HG03159 (cell line): ENCODE results near the gene DSCAML1.

Experiments used
- ATAC-seq: cut with Tn5 transposase; IDR thresholded peaks from one replicate; pipeline ENCODE4 v1.9.1; 2021; ENCODE audit warnings: mild to moderate bottlenecking, moderate library complexity; ENCODE audit not compliant: unreplicated experiment

DSCAML1 gene

GRCh38 chr11:117535201-117535849, 261.7 kb downstream of the DSCAML1 start:
- no peak for ATAC-seq

GRCh38 chr11:117532568-117532967, 264.4 kb downstream of the DSCAML1 start:
- no peak for ATAC-seq

- no peak for ATAC-seq
Measured at GRCh38 chr11:117529816-117530215, 267.2 kb downstream of the DSCAML1 start.

- ATAC-seq, result no peak
Measured at GRCh38 chr11:117528097-117528721, 268.8 kb downstream of the DSCAML1 start.

DNA sequence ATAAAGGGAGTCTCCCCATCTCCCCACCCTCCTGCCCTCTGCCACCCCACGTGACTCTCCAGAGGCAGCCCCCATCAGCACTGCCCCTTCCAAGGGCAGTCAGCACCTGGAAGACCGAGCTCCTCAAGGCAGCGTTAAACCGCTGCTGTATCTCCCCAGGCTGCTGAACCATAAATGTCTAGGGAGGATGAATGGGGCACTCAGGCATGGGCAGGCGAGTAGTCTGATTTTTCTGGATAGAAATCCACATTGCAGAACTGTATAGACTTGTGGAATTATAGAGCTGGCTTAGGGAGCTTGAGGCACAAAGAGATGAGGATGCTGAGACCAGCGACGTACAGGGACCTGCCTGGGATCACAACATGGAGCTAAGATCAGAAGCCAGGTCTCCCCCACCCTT, 269.7 kb downstream of the DSCAML1 start:
- ATAC-seq, result no peak

DNA sequence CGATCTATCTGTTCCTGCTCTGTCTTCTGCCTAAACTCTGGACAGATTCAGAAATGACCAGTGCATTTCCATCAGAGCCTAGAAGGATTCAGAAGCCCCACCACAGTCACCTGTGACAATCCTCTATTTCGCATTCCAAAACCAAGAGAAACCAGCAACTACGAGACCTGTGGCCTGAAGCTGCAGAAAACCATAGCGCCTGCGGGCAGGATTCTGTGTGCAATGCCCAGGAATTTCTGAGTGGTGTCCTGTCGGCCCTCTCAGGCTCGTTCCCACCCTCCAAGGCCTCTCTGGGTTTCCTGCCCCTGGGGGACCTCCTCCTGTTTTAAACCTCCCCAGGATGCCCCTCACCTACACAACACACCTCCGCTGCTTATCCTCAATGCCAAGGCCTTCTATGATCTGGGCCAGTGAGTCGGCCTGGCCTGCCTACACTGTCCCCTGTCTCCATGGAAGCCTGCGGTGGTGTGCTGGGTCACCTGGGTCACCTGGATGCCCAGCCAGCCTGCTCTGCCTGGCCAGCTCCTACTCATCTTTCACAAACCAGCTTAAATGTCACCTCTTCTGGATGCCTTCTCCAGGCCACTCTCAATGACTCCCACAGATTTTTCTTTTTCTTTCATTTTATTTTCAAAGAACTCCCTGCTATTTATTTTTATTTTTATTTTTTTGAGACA, 271.0 kb downstream of the DSCAML1 start:
- no peak for ATAC-seq

DNA sequence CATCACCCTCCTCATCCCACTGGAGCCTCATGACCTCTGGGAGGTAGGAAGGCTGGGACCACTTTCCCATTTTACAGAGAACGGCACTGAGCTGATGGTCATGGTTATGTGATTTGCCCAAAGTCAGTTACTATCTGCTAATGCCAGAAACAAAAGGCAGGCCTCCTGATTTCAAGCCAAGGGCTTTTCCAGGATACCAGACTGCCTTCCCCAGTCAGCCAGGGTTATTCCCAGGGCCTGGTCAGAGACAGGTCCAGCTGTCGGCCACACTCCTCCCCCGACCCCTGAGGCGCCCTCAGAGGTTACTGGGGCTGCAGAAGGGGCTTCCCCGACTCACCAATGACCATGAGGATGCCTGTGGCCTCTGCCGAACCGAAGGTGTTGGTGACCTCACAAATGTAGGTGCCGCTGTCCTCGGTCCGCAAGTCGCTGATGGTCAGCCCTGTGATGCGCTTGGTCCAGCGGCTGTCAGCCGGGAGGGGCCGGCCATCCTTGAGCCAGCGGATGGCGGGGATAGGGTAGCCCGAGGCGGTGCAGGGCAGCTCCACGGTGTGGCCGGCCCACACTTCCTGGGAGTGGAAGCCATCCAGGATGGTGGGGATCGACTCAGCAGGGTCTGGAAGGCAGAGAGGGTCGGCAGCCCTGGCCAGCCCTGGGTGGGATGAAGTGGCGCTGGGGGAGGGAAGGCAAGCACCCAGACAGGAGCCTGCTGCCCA, 272.4 kb downstream of the DSCAML1 start:
- ATAC-seq, result no peak

GRCh38 chr11:117523680-117524079, 273.3 kb downstream of the DSCAML1 start:
- no peak for ATAC-seq

GRCh38 chr11:117521974-117522373, 275.0 kb downstream of the DSCAML1 start:
- ATAC-seq, result no peak

DNA sequence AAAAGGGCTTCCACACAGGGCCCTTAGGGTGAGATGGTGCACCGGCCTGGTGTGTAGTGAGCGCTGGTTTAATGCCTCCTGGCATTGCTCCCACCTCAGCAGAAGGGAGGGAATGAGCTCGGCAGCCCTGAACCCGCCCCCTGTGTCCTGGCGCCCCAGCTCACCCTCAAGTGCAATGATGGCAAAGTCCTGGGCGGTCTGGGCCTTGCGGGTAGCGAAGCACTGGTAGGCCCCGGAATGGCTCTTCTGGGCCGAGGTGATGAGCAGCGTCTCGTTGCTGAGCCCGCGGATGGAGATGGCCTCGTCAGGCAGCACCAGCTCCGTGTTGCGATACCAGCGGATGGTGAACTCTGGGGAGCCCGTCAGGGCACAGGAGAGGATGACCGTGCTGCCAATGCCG, 276.1 kb downstream of the DSCAML1 start:
- ATAC-seq, result no peak

DNA sequence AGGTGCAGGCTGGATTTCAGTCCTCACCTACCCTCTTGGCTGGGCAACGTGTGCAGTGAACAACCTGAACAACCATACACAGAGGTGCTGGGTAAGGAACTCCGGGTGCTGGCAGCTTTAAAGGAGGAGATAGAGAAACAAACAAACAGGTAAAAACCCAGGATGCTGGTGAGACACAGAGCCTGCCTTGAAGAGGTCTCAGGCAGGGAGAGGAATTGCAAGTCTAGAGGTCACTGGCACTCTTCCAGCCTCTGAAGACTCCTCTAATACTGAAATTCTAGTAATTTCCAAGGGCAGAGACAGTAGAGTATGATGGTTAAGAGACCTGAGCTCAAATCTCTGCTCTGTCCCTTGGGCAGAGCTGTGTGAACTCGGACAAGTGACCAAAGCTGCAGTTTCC, 276.8 kb downstream of the DSCAML1 start:
- no peak for ATAC-seq

DNA sequence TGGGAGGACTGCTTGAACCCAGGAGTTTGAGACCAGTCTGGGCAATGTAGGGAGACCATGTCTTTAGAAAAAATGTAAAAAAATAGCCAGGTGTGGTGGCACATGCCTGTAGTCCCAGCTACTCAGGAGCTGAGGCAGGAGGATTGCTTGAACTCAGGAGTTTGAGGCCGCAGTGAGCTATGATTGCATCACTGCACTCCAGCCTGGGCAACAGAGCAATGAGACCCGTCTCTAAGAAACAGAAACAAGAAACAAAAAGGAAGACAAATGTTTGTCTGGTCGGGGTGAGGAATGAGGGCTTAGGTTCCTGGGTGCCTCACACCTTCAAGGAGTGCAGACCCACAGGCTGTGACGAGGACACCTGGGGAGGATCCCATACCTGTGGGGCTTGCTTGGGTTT, 277.4 kb downstream of the DSCAML1 start:
- ATAC-seq, result no peak

GRCh38 chr11:117519170-117519569, 277.8 kb downstream of the DSCAML1 start:
- no peak for ATAC-seq

GRCh38 chr11:117518455-117518854, 278.6 kb downstream of the DSCAML1 start:
- no peak for ATAC-seq

GRCh38 chr11:117517097-117517496, 279.9 kb downstream of the DSCAML1 start:
- no peak for ATAC-seq

- ATAC-seq, result no peak
Measured at GRCh38 chr11:117515892-117516787, 280.9 kb downstream of the DSCAML1 start.

GRCh38 chr11:117514256-117514655, 282.8 kb downstream of the DSCAML1 start:
- no peak for ATAC-seq

GRCh38 chr11:117513666-117514065, 283.4 kb downstream of the DSCAML1 start:
- no peak for ATAC-seq

DNA sequence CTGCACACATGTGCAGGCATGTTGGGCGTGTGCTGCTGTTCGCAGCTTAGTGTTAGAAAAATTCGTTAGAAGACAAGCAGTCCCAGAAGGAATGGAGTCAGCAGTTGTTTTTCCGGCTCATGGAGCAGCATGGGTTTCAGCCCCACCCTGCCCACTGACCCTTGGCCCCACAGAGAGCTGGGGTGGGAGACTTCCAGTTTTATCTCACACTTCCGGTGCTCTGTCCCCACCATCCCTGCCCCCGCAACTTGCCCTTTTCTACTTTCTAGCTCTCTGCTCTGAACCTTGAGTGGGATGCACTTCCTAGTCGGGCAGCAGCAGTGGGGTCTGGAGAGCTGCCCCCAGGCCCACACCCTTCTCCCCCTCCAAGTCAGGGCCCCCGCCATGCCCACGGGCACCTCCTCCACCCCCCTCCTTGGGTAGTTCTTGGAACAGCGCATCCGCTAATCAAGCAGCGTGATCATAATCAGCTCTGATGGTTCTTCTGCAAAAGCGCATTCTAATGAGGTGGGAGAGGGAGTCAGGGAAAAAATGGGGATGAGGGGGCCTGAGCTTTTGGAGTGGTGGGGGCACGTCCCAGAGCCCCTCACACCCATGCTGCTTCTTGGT, 285.0 kb downstream of the DSCAML1 start:
- no peak for ATAC-seq

DNA sequence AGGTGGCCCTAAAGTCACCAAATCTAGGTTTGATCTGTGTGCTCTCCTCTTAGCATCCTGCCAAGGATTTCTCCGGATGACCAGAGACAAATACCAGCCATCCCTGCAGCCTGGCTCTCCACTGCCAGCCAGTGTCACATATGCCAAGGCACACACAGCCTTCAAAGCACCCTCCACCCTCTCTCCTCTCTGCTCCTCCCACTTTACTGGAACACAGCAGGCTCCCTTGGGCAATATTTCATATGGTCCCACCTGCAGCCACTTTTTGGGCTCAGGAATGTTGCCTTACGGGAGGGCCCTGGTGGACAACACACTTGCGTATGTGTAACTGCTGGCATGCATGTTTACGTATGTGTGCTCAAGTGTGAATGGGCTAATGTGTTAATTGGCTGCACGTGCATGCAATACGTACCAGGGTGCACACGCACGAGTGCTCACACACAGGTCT, 285.5 kb downstream of the DSCAML1 start:
- ATAC-seq, result no peak
